HG03039 (cell line): ENCODE data around the gene ATG14.
"Not testable (repeated sequence)": the region's sequence is repeated elsewhere in the genome, so short reads cannot be mapped to it uniquely, and the experiment has no call there.

Experiments
- ATAC-seq: cut with Tn5 transposase; IDR thresholded peaks from one replicate; pipeline ENCODE4 v1.9.1; 2021; ENCODE audit warnings: mild to moderate bottlenecking, moderate library complexity; ENCODE audit not compliant: unreplicated experiment

Gene ATG14

GRCh38 chr14:55433880-55434804, 22.5 kb upstream of the ATG14 start:
- no peak for ATAC-seq

GRCh38 chr14:55432628-55433027, 21.0 kb upstream of the ATG14 start:
- no peak for ATAC-seq

- no peak for ATAC-seq
Measured at GRCh38 chr14:55430024-55430690, 18.5 kb upstream of the ATG14 start.

DNA sequence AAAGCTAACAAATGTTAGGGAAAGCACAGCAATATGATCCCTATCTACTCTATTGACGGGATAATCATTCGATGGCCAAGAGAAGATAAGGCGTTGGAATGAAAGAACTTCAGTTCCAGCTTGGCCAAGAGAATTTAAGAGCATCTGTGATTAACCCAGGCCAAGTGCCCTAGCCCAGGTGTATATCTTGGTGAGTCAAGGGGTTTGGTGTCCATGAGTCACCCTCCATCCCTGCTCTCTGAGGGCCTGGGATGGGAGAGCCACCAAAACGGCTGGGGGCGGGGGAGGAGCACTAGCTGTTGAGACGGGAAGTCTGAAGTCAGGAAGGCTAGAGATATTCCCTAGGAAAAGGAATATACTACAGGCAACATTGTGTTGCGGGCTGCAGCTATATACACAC, 15.8 kb upstream of the ATG14 start:
- ATAC-seq = no peak

- ATAC-seq = no peak
Measured at GRCh38 chr14:55426891-55427290, 15.3 kb upstream of the ATG14 start.

GRCh38 chr14:55425091-55425490, 13.5 kb upstream of the ATG14 start:
- no peak for ATAC-seq

DNA sequence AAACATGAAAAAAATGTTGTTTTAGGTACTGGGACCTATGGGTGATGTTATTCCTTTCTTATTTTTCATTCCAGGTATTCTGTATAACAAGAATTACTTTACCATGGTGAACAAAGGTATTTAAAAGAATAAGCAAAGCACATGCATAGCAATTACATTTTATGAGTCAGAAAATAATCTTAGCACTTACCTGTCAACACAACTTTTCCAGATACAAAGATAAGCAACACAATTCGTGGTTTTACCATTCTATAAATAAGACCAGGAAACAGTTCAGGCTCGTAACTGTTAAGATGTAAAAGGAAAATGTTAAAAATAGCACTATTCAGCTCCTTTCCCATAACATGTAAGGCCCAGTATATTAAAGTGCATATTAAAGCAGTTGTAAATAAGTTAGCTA, 12.3 kb upstream of the ATG14 start:
- ATAC-seq = no peak

GRCh38 chr14:55422338-55422737, 10.7 kb upstream of the ATG14 start:
- ATAC-seq = not testable (repeated sequence)

DNA sequence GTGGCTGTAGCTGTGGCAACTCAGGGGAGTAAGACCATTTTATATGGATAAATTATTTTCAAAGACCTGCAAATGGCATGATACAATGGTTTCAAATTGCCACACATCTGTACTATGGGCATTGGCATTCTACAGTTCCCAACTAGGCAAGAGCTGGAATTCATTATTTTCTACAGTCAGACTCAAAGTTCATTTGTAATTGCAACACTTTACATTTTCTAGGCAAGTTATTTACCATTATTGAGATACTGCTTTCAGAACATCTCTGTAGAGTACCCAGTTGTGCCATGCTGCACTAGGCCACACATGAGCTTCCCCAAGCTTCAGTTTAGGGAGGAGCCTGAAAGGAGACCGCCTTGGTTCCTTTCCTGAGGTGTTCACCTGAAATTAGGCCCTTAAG, 8.0 kb upstream of the ATG14 start:
- ATAC-seq = no peak

- no peak for ATAC-seq
Measured at GRCh38 chr14:55418411-55418810, 6.8 kb upstream of the ATG14 start.

DNA sequence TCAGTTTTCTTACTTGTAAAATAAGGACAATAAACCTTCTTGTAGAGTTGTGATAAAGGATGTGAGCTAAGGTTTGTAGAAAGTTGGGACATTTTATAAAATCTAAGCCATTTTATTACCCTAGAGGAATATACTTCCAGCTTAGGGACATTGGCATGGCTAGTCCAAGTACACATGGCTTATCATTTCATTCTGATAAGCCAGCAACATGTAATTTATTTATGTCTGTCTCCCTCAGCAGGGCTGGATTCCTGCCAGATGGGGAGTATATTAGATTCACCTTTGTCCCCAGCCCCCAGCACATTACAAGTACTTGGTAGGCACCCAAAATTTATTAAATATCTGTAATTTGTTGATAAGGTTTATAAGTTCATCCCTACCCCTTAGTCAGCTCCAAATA, 6.3 kb upstream of the ATG14 start:
- no peak for ATAC-seq

DNA sequence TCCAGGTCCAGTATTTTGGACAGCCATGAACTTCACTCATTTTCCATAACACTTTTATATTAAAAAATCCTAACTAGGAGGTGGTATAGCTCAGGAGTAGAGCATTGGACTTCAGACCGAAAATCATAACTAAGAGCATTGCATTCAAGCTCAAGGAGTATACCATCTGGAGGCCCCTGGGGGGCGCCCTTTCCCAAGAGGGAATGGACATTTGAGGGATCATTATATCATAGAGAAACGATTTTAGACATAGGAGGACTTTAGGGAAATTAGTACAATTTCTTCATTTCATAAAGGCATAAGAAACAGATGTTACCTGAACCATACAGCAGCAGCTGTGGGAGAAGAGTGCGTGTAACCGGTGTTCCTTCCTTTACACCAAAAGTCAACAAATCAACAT, 5.2 kb upstream of the ATG14 start:
- no peak for ATAC-seq

DNA sequence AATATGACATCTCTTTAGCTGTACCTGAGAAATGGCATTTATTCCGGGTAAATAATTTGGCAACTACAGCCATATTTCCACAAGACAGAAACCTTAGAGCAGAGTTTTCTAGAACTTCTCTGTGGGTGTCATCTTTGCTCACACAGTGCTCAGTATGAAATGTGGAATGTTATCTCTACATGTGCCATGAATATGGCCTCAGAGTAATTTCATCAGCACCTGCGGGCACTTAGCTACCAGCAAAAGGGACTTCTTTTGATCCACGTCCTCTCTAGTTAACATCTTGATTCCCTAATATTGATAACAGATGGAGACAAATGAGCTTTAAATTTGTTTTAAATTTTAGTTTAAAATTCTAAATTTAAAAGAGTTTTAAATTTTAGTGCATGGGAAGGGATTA, 2.9 kb upstream of the ATG14 start:
- no peak for ATAC-seq

DNA sequence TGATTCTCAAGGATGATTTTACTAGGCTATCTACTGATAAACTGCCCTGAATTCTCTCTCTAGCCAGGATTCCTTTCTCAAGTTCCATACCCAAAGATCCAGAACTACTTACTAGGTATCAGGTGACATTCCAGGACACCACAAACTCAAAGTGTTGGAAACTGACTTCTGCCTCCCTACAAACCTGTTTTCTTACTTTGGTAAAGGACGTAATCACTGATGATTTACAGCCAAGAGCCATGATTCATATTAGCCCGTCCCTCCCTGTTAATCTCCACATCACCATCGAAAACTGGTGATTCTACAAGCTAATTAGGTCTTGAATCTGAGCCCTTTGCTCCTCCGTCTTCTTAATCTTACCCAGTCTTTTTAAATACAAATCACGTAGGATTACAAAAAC, 1.0 kb upstream of the ATG14 start:
- no peak for ATAC-seq

DNA sequence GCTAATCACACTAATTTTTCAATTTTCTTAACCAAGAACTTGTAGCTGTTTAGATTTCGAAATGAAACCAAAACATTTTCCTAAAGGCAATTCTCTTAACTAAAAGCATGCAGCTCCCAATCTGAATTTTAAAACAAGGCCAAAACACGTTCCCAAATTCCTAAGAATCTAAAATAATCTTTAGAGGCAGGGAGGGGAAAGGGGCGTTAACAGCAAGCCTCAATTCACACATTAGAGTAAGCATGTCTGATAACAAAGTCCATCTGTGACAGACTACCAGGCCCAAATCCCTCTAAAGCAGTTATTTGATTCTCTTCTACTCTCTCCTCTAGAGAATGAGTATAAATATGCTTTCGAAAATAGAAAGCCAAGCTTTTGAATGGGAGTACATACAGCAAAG, 754 bp downstream of the ATG14 start:
- ATAC-seq = no peak

DNA sequence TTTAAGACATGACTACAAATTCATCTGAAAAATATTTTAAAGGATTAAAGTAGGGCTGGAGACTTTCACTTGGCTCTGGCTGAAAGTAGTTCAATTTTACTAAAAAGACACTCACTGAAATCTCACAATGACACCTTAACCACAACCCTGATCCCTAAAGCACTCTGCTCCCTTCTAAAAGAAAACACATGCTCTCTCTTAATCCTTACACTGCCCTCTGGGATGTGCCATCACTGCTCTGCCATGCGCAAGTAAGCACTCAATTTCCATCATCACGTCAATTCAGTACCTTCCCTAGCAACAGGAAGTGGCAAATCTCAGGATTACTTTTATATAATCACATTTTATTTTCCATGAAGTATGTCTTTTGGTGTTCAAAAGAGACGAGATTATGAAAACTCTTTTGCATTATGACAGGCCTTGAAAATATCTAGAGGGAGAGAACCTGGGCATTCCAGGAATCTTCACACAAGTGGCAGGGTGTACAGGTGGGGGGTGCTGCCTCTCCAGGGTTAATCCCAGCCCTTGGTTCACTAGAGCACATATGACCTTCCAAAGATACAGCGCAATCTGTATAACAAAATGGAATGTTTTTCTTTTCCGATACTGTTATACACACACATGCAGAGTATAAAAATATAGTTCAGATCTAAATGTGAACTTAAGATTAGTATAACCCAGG, 7.3 kb downstream of the ATG14 start:
- ATAC-seq = no peak

DNA sequence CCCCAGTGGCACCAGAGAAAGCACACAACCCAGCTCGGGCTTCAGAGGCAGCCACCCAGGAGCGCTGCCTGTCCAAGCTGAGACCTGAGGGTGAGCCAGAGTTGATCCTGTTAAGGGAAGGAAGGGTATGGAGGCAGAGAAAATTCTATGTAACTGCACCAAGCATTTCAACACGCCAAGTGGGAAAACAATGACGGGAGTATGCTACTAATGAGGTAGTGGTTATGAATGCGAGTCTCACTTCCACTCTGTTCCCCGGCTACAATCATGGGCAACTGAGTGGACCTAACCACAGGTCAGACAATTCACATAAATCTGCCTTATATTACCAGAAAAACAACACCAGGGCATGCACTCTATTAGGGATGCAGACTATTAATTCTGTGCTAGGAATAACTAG, 9.9 kb downstream of the ATG14 start:
- no peak for ATAC-seq

DNA sequence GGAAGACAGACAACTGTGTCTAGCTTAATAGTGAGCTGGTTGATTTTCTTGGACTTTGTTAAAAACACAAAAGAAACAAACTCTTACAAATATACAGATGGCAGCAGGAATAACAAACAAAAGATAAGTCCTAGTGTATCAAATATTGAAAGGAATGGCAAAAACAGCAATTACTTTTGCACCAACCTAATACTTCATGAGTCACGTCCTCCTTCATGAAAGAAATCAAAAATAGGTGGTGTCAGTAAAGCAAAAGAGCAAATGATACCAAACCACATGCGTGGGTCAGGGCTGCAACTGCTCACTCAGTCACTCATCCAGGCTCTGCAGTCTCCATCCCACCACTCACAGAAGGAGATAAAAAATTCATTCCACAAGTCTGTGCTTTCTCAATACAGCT, 11.8 kb downstream of the ATG14 start:
- no peak for ATAC-seq

- no peak for ATAC-seq
Measured at GRCh38 chr14:55399183-55399582, 12.4 kb downstream of the ATG14 start.

DNA sequence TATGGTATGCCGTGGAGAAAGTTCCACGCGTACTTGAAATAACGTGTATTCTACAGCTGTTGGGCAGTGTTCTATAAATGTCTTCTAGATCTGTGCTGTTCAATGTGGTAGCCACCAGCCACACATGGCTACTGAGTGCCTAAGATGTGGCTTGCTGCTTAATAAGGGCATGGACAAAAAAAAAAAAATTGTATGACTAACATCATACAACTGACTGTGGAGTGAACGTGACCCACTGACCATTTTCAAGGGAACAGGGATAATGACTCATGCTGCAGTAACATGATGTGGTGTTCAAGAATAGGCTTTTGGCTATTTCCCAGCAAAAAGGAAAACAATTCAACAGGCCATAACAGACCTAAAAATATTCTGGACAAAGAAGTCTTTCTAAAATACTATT, 13.0 kb downstream of the ATG14 start:
- ATAC-seq = no peak

GRCh38 chr14:55389330-55389729, 22.3 kb downstream of the ATG14 start:
- ATAC-seq = no peak

DNA sequence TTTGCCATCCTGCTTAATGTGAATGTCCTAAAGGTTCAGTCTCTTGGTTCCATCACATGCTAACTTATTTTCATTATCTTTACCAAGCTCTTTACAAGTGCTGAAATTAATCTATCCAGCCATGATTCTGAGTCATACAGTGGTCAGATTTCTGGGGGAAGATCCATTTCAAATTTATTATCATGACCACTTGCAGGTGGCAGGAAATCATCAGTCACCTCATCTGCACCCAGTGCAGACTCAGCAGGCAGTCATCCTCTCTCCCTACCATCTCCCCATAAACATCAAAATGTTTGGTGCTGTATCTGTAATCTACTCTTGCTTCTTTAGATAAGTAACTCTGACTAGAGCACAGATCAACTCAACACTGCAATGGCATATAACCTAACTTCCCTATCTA, 23.5 kb downstream of the ATG14 start:
- no peak for ATAC-seq
